ENCODE results near the gene ERICH6. TPM values are rescaled to one million over a fixed set of nuclear protein-coding genes. Genes with fewer than 3 reads are reported as not detected.
A peak's percentile ranks its signal among the peaks of the same experiment; 100 is the strongest.

Gene ERICH6
- total and polyA plus RNA-seq, 2 donors (not counting 3 experiments of a cell fraction or from before 2014, with no cell fraction given): not detected

GRCh38 chr3:150610785-150611184, 92.9 kb downstream of the ERICH6 start:
- Histone ChIP-seq H3K4me2 (ENCODE audit: insufficient read depth, low read length) (no peak overlapping the region), H3K27ac (ENCODE audit: insufficient read depth, low read depth, low read length) (no peak overlapping the region), H4K20me1 (replicated peaks; ENCODE audit: control insufficient read depth, extremely low read depth, insufficient read depth, low read length) (peaks cover 7% of the 10 kb centered on the region), H3K27me3 (ENCODE audit: control insufficient read depth in 2 of 2, insufficient read depth in 2 of 2, low read length in 2 of 2) (no peaks in the 10 kb centered on the region), H3K9ac (replicated peaks; ENCODE audit: extremely low read depth, insufficient read depth, low read length) (no peak overlapping the region), H3K79me2 (ENCODE audit: control insufficient read depth, insufficient read depth, low read length) (peaks cover 85% of the 10 kb centered on the region), H3K36me3 (ENCODE audit: control insufficient read depth in 2 of 2, extremely low read depth in 1 of 2, insufficient read depth in 2 of 2, low read length in 2 of 2) (no peaks in the 10 kb centered on the region), H3K9me1 (replicated peaks; ENCODE audit: control insufficient read depth, extremely low read depth, insufficient read depth, low read length) (no peaks in the 10 kb centered on the region), H3K4me1 (ENCODE audit: control insufficient read depth, extremely low read depth, insufficient read depth, low read length) (peaks cover 18% of the 10 kb centered on the region), H3K9me3 (replicated peaks; ENCODE audit: control insufficient read depth, insufficient read depth, low read length) (no peaks in the 10 kb centered on the region), H3K4me3 (replicated peaks in 1 of 3; ENCODE audit: insufficient read depth in 1 of 3, low read depth in 1 of 3, low read length in 3 of 3) (no peak overlapping the region), H2AFZ (ENCODE audit: low read depth, low read length) (no peak overlapping the region)
- intact Hi-C loops (cut with micrococcal nuclease) (no loop called here), dilution Hi-C loops (cut with MboI; ENCODE audit: extremely low pct_ligation_motif_present, low sequenced_read_pairs) (no loop called here)
- FAIRE-seq (no peak), DNase-seq (ENCODE audit: low read depth, low spot score) (no peak)
- CTCF ChIA-PET: no interaction called here
- POLR2A ChIA-PET: no interaction called here
- TF ChIP-seq MAX (IDR thresholded peaks at IDR 0.05; ENCODE audit: insufficient read depth, insufficient read length): no peak
- TF ChIP-seq FOS (IDR thresholded peaks at IDR 0.05; ENCODE audit: borderline replicate concordance, insufficient read depth, low read length): peak; percentile 15
- no TSS peak for BruUV-seq (replicated peaks)

- intact Hi-C loops (cut with micrococcal nuclease) (no loop called here), dilution Hi-C loops (cut with MboI; ENCODE audit: extremely low pct_ligation_motif_present, low sequenced_read_pairs) (no loop called here)
- TF ChIP-seq POLR2A (IDR thresholded peaks at IDR 0.05; ENCODE audit: low read depth, low read length) (no peak), POLR2AphosphoS5 (IDR thresholded peaks at IDR 0.05; ENCODE audit: insufficient read depth, low read depth, low read length) (no peak), FOS (IDR thresholded peaks at IDR 0.05; ENCODE audit: borderline replicate concordance, insufficient read depth, low read length) (no peak), GATA2 (IDR thresholded peaks at IDR 0.05; ENCODE audit: insufficient read depth, insufficient read length, low read depth, low read length) (no peak), MAX (IDR thresholded peaks at IDR 0.05; ENCODE audit: insufficient read depth, insufficient read length) (no peak), JUN (IDR thresholded peaks at IDR 0.05; ENCODE audit: borderline replicate concordance, insufficient read depth, insufficient read length, low read depth) (no peak), EZH2 (IDR thresholded peaks at IDR 0.05; ENCODE audit: borderline replicate concordance, low read depth, low read length, severe bottlenecking) (no peak)
- Histone ChIP-seq H2AFZ (ENCODE audit: low read depth, low read length) (no peak overlapping the region), H3K9me1 (replicated peaks; ENCODE audit: control insufficient read depth, extremely low read depth, insufficient read depth, low read length) (no peaks in the 10 kb centered on the region), H3K27me3 (ENCODE audit: control insufficient read depth in 2 of 2, insufficient read depth in 2 of 2, low read length in 2 of 2) (no peaks in the 10 kb centered on the region), H3K9me3 (replicated peaks; ENCODE audit: control insufficient read depth, insufficient read depth, low read length) (no peaks in the 10 kb centered on the region), H4K20me1 (replicated peaks; ENCODE audit: control insufficient read depth, extremely low read depth, insufficient read depth, low read length) (peaks cover 7% of the 10 kb centered on the region), H3K36me3 (ENCODE audit: control insufficient read depth in 2 of 2, extremely low read depth in 1 of 2, insufficient read depth in 2 of 2, low read length in 2 of 2) (no peaks in the 10 kb centered on the region), H3K4me1 (ENCODE audit: control insufficient read depth, extremely low read depth, insufficient read depth, low read length) (peaks cover 21% of the 10 kb centered on the region), H3K79me2 (ENCODE audit: control insufficient read depth, insufficient read depth, low read length) (peaks cover 93% of the 10 kb centered on the region), H3K4me2 (ENCODE audit: insufficient read depth, low read length) (no peak overlapping the region), H3K9ac (replicated peaks; ENCODE audit: extremely low read depth, insufficient read depth, low read length) (no peak overlapping the region), H3K4me3 (replicated peaks in 1 of 3; ENCODE audit: insufficient read depth in 1 of 3, low read depth in 1 of 3, low read length in 3 of 3) (no peak overlapping the region), H3K27ac (ENCODE audit: insufficient read depth, low read depth, low read length) (no peak overlapping the region)
- ChIA-PET POLR2A (no interaction called here), CTCF (no interaction called here)
- BruUV-seq (replicated peaks): no TSS peak
- FAIRE-seq (no peak), DNase-seq (ENCODE audit: low read depth, low spot score) (no peak)
Measured at GRCh38 chr3:150609988-150610387, 93.7 kb downstream of the ERICH6 start.

Other genes with a start within 250 kb of the ERICH6 start
- 81.7 and 82.0 TPM in 2 replicates for gene SERP1, start 157.4 kb downstream of the ERICH6 start, total RNA-seq
- 103 and 135 TPM in 2 replicates for gene SERP1, start 157.4 kb downstream of the ERICH6 start, polyA plus RNA-seq
- gene EIF2A, start 157.1 kb downstream of the ERICH6 start, total RNA-seq: 97.6 and 104 TPM in 2 replicates
- 55.3 and 85.2 TPM in 2 replicates for gene EIF2A, start 157.1 kb downstream of the ERICH6 start, polyA plus RNA-seq
- gene SELENOT, start 100.6 kb downstream of the ERICH6 start, total RNA-seq: 89.2 and 103 TPM in 2 replicates
- 299 and 328 TPM in 2 replicates for gene SELENOT, start 100.6 kb downstream of the ERICH6 start, polyA plus RNA-seq
- gene SIAH2, start 59.2 kb upstream of the ERICH6 start, total RNA-seq: 16.0 and 16.7 TPM in 2 replicates
- 25.1 and 45.8 TPM in 2 replicates for gene SIAH2, start 59.2 kb upstream of the ERICH6 start, polyA plus RNA-seq
- not detected in 2 replicates for gene MINDY4B, start 201.5 kb upstream of the ERICH6 start, total RNA-seq
- gene MINDY4B, start 201.5 kb upstream of the ERICH6 start, polyA plus RNA-seq: not detected in 2 replicates